ENCODE results near the gene MADD.

Gene MADD

DNA sequence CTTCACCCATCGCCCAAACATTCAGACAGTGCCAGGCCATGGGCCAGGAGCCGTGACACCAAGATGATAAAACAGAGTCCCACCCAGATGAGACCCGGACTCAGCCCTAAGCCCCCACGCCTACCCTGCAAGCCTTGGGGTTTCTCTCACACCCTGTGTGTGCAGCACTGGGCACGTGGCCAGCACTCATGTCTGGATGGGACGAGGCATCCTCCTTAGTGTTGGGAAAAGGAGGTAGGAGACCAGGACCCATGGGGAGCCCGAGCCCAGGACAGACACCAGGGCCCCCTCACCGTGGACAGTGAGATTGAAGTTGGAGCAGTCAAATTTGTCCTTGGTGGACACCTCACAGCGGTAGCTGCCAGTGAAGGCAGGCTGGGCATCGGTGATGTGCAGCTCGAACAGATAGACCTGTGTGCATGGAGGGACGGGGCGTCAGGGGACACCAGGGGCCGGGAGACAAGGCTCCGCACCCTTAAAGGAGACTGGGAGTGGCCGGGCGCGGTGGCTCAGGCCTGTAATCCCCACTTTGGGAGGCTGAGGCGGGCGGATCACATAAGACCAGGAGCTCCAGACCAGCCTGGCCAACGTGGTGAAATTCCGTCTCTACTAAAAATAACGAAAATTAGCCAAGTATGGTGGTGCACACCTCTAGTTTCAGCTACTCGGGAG is 78.3 kb downstream of the MADD start:
- no peak for DNase-seq (ENCODE audit: low read depth)
- no peak overlapping the region for H3K4me3 ChIP-seq (ENCODE audit: control insufficient read depth, low read depth, low read length)
- TF ChIP-seq, protein P1, sequence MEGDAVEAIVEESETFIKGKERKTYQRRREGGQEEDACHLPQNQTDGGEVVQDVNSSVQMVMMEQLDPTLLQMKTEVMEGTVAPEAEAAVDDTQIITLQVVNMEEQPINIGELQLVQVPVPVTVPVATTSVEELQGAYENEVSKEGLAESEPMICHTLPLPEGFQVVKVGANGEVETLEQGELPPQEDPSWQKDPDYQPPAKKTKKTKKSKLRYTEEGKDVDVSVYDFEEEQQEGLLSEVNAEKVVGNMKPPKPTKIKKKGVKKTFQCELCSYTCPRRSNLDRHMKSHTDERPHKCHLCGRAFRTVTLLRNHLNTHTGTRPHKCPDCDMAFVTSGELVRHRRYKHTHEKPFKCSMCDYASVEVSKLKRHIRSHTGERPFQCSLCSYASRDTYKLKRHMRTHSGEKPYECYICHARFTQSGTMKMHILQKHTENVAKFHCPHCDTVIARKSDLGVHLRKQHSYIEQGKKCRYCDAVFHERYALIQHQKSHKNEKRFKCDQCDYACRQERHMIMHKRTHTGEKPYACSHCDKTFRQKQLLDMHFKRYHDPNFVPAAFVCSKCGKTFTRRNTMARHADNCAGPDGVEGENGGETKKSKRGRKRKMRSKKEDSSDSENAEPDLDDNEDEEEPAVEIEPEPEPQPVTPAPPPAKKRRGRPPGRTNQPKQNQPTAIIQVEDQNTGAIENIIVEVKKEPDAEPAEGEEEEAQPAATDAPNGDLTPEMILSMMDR (conservative IDR thresholded peaks at IDR 0.05; ENCODE audit: control insufficient read depth, insufficient read depth, low read depth, low read length): no peak

DNA sequence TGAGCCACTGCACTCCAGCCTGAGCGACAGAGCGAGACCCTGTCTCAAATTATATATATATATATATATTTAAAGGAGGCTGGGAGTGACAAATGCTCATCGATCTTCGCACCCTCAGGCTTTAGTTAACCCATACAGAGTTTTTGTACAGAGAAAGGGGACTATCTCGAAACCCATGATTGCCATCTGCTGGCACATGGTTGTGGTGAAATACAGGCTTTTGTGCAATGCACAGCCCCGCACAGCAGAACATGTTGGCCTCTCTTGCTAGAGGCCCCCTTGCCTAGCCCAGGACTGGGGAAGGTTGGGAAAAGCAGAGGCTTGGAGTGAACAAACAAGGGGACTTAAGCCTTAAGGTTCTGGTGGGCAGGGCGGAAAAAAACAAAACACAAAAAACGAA is 78.9 kb downstream of the MADD start:
- no peak overlapping the region for H3K4me3 ChIP-seq (ENCODE audit: control insufficient read depth, low read depth, low read length)
- DNase-seq (ENCODE audit: low read depth): peak; percentile 27
- TF ChIP-seq, protein P1 (conservative IDR thresholded peaks at IDR 0.05; ENCODE audit: control insufficient read depth, insufficient read depth, low read depth, low read length): peak; percentile 19

DNA sequence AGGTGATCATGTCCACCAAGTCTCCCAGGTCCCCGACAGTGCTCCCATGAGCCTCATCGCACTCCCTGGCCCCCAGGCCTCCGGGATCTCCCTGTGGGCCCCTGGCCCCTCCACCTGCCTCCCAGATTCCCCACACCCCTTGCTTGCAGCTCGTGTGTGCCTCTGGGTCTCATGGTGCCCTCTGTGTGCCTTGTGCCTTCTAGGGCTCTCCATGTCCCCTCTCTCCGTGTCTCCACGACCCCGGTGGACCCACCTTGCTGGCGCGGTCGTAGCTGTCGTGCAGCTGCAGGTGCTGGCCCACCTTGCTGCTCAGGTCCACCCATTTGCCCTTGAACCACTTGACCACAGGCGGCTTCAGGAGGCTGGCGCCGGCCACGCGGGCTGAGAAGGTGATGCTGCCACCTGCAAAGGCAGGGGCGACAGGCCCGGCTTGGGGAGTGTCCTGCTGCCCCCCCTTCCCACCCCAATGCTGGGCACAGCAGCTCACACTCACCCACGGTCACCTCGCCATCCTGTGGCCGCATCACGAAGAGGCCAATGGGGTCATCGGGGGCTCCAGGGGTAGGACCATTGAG is 79.7 kb downstream of the MADD start:
- DNase-seq (ENCODE audit: low read depth): no peak

DNA sequence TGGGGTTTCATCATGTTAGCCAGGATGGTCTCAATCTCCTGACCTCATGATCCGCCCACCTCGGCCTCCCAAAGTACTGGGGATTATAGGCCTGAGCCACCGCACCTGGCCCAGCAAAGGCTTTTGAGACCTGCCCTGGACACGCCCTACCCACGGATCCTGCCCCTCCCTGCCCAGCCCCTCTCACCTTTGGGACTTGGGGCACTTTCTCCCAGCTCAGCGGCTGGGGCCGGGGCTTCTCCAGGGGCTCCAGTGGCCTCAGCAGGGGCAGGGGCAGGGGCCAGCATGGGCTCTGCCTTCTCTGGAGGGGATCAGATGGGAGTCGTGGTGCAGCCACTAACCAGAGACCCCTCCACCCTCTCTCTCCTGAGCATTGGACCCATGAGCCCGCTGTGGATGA is 80.4 kb downstream of the MADD start:
- no peak for DNase-seq (ENCODE audit: low read depth)
- no peak overlapping the region for H3K4me3 ChIP-seq (ENCODE audit: control insufficient read depth, low read depth, low read length)
- TF ChIP-seq, protein P1 (conservative IDR thresholded peaks at IDR 0.05; ENCODE audit: control insufficient read depth, insufficient read depth, low read depth, low read length): no peak

More for the DNA sequence above, 79.7 kb downstream of the MADD start:
- TF ChIP-seq, protein P1 (conservative IDR thresholded peaks at IDR 0.05; ENCODE audit: control insufficient read depth, insufficient read depth, low read depth, low read length): no peak
- no peak overlapping the region for H3K4me3 ChIP-seq (ENCODE audit: control insufficient read depth, low read depth, low read length)

DNA sequence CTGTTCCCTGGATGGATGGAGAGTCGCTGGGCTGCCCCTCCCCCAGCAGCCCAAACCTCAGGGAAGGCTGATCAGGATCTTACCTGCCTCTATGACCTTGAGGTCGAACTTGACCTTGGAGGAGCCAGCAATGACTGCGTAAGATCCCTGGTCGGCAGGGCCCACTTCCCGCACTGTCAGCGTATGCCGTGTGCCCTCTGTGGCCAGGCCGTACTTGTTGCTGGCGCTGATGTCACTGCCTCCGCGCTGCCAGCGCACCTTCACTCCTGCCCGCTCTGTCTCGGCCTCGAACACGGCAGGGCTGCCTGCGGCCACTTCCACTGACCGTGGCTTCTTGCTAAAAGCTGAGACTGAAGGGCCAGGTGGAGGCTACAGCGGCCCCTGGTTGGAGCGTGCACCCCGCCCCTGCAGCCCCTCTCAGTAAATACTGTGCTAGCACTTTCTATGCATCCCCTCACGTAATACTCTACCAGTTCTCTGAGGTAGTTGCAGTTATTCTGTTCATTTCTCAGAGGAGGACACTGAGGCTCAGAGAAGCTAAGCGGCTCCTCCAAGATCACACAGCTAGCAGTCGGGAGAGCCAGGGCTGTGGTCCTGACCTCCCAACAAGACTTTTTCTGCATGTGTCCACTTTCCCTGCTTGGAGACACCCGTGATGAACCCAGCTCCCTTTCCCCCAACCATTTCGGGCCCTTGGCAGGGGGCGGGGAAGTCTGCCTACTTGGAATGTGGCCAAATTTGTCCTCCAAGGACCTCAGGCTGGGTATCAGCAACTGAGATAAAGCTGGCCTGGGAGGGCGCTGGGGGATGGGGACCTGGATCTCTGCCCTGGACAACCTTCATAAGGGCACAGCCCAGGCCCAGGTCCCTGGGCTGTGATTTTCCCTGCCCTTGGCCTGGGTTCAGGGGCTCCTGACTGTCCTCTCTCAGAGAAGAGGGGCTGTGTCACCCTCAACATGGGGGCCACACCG is 81.5 kb downstream of the MADD start:
- no peak overlapping the region for H3K4me3 ChIP-seq (ENCODE audit: control insufficient read depth, low read depth, low read length)
- DNase-seq (ENCODE audit: low read depth): no peak
- TF ChIP-seq, protein P1 (conservative IDR thresholded peaks at IDR 0.05; ENCODE audit: control insufficient read depth, insufficient read depth, low read depth, low read length): no peak

DNA sequence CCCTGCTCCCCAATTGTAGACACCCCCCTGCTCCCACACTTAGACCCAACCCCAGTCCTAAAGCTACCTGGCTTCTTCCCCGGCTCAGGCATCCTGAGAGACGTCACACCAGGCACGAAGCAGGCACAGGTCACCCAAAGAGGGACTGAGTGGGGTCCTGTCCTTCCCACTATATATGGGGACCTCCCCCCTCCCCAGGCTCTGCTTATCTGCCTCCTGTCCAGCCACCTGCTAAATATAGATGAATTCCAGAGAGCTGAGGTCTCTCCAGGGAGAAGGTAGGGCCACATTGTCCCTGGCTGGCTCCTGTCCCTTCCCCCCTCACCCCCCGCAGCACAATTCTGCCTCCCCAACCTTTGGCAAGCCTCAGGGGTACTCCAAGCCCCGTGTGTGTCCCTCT is 82.6 kb downstream of the MADD start, which contains the start of gene MYBPC3:
TSS of gene MYBPC3 (minus strand) at position 147 of the 400 bp plus-strand sequence. CDS start at position 92, 55 bp downstream.
- DNase-seq (ENCODE audit: low read depth): no peak
- no peak within 1 kb of the TSS for H3K4me3 ChIP-seq (ENCODE audit: control insufficient read depth, low read depth, low read length)
- TF ChIP-seq, protein P1 (conservative IDR thresholded peaks at IDR 0.05; ENCODE audit: control insufficient read depth, insufficient read depth, low read depth, low read length): no peak
